HG03025 (cell line): Measurements from ENCODE around the gene FLNB.
A peak's percentile ranks its signal among the peaks of the same experiment; 100 is the strongest.
"Not testable (repeated sequence)": the region's sequence is repeated elsewhere in the genome, so short reads cannot be mapped to it uniquely, and the experiment has no call there.

Source experiments
- ATAC-seq: cut with Tn5 transposase; IDR thresholded peaks from one replicate; pipeline ENCODE4 v1.9.1; 2021; ENCODE audit warnings: mild to moderate bottlenecking, moderate library complexity; ENCODE audit not compliant: unreplicated experiment, low FRiP score

FLNB gene

DNA sequence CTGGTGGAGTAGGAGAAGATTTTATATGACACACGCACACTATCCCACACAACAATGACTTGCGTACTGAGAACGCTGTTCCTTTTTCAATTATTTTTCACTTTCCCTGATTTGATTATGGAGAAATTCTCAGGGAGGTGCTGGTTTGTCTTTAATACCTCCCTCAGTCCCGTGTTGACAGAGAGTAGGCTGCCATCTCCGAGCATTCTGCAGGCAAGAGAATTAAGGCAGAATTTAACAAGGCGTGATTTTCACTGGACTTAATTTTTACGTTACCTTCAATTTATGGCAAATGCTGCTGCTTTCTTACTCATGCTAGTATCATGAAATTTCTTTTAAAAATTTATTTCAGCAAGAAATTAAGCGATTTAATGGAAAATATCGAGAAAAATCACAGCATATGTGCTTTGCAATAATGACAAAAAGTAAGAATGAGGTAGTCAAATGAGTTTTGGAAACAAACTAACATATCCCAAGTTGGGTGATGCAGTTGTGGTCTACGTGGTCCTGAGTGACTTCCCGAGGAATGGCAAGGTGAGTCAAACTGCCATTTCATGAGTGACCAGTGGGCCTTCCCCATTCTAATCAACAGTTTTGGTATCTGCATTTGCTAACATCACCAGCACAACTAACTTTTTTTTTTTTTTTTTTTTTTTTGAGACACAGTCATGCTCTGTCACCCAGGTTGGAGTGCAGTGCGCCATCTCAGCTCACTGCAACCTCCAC is 185.6 kb downstream of the FLNB start:
- ATAC-seq, result no peak

DNA sequence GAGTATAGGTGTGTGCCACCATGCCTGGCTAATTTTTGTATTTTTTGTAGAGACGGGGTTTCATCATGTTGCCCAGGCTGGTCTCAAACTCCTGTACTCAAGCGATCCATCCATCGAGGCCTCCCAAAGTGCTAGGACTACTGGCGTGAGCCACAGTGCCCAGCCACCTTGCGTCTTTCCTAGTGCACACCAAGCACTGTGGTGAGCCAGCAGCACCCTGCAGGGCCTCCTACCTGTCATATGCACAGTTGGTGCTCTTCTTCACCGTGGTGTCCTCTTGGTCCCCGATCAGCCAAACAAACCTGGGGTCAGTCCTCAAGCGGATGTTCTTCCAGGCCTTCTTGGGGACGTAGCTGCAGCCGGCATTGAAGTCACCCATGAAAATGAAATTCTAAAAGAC is 189.4 kb downstream of the FLNB start:
- no peak for ATAC-seq

DNA sequence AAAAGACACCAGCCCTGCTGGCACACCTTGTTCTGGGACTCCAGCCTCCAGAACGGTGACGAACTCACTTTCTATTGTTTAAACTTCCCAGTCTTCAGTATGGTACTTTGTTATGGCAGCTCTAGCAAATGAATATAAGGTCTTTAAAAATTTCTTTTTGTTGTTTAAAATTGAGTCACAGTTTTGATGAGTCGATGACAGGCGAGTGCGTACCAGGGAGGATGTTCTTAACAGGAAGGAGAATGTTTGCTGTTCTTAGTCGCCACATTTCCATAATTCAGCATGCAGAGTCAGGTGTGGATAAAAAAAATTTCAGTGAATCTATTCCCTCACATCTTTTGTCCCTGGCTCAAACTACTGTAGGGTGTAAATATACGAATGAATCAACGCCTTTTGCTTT is 190.1 kb downstream of the FLNB start:
- no peak for ATAC-seq

DNA sequence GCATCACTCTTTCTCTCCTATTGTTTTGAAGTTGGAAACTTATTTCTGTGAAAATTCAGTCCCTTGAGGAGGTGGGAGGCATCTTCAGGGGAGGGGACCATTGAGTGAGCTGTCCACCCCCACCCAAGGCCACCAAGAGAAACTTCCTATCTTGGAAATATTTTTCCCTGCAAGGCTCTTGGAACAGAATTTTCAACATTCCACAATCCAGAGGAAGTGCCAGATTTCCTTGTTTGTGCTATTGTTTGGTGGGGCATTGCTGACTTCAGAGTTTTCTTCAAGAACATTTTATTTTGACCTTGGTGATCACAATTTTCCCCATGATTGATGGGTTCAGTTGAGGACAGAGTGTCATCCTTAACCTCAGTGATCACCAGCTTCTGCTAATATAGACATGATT is 190.6 kb downstream of the FLNB start:
- no peak for ATAC-seq

DNA sequence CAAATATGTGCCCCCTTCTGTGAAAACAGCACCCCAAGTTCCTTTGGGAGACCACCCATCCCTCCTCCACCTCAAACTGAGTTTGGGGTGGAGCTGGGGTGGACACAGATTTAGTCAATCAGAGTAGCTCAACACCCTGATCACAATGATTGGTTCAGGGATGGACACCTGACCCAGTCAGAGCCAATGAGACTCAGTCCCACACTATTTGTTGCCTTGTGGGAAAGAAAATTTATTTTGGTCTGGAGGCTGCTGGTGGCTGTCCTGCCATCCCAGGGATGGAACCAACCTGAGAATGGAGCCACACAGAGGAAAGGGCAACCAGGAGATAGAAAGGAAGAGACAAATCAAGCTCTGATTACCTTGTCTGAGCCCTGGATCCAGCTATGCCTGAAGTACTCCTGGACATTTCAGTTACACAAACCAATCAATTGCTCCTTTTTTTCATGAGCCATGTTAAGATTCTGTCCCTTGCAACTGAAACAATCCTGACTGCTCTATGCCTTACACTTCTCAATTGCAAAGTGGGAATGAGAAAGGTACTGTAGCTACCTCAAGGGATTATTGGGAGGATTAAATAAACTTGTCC is 192.0 kb downstream of the FLNB start:
- ATAC-seq, result no peak

DNA sequence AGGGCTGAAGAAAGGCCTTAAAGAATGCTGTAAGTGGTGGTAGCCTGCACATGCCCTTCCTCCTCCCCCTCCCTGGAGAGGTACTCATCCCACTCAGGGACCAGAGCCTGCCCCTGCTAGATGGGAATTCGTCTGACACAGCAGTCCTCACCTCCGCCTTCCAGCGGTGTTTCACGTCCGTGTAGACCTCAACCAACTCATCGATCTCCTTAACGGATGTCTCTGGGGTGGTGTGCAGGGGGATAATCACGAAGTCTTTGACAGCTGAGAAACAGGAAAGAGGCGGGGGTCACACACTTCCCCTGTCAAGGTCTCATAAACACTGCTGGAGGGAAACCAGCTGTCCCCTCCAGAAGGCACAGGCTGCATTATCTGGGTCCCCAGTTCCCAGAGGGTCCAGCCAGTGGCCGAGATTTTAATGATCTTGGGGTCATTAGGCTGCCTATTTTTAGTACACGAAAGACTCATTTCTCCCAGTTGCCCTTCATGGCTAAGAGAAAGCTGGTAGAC is 192.7 kb downstream of the FLNB start:
- no peak for ATAC-seq

DNA sequence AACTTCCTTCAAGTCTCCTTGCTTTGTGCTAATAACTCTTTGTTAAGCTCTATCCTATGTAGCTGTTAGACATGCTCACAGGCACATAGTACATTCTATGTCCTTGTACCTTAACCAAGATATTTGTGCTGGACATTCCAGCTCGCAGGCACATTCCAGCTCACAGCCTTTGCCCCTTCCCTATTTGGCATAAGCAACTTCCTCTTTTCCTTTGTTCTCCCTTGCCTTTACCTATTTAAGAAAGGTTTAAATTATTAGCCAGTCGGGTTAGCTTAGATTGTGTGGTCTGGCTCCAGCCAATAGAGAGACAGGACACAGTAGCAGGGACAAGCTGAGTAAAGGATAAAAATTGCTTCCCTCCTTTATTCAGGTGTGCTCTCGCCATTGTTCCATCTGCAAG is 193.2 kb downstream of the FLNB start:
- not testable (repeated sequence) for ATAC-seq

DNA sequence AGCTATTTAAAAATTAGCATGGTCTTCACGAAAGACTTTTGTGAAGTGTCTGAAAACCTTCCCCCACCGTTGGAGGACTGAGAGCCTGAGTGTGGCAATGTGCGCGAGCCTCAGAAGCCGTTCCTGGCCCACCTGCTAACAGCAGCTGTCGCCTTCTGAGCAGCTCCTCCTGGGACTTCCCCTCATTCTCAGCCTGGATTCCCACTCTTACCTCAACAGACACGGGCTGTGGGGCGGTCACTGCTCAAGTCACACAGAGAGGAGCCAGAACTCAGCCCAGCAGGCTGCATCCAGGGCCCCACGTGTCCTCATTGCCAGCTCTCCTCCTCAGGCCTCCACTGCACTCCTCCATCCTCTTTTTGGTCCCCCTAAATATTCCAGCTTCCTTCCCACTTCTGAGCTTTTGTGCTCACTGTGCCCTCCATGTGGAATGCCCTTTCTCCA is 194.7 kb downstream of the FLNB start:
- ATAC-seq, result no peak

DNA sequence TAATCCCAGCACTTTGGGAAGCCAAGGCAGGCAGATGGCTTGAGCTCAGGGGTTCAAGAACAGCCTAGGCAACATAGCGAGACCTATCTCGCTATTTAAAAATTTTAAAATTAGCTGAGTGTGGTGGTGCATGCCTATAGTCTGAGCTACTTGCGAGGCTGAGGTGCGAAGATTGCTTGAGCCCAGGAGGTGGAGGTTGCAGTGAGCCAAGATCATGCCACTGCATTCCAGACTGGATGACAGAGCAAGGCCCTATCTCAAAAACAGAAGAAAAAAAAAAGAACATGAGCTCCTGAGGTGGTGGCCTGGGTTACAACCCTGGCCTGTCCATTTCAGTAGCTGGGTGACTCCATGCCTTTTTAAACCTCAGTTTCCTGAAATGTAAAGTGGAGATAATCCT is 195.3 kb downstream of the FLNB start:
- no peak for ATAC-seq

DNA sequence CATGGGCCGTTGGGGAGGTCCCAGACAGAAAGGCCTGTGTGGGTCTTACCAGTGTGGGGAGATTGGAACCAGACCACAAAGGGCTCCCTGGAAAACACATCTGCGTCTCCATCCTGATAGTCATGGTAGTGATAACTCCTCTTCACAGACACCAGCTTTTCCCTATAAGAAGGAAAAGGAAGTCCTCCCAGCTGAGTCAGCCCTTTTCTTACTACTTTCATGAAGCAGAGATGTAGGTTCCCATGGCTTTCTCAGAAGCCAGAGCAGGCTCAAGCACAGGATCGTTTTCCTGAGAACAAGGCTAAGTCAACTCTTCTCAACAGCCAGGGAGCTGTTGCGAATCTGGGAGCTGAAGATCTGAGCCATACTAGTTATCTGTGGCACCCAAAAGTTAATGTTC is 196.5 kb downstream of the FLNB start:
- ATAC-seq, result no peak

DNA sequence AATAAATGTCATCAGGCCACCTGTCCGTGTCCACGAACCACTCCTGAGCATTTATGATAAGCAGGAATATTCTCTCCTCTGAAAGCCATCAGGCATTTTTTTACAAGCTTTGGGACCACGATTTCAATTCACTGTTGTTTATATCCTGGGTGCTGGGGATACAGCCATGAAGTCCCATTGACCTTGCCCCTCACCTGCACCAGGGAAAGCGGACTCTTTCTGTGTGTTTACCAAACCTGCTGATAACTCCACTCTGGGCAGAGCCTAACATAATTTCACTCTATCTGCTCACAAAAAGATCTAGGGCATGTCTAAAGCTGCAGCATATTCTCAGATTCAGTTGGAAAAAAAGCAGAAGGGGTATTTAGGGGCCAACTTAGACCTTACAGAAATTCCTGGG is 197.8 kb downstream of the FLNB start:
- ATAC-seq, result no peak

DNA sequence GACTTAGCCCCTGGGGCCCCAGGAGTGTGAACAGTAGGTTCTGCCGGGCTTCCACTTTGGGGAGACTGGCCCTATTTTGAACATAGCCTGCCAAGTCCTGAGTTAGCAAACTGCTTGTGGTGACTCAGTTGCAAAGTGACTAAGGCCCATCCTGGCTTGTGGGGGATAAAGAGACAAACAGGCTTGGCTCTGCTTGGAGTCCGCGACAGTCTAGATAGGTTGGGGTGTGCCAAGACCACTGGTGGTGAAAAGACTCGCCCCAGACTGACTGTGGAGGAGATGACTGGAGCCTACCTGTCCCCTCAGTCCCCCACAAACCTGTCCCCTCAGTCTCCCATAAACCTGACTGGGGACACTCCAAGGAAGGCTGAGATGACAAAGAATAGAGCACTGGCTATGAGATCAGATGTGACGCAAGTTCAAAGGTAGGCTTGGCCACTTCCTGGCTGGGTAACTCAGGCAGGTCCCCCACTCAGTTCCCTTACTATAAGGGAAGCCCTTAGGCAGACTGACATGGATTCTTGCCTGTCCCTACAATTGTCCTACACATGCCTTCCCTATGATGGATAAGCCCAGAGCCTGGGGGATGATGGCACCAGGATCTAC is 198.3 kb downstream of the FLNB start:
- ATAC-seq, result no peak

DNA sequence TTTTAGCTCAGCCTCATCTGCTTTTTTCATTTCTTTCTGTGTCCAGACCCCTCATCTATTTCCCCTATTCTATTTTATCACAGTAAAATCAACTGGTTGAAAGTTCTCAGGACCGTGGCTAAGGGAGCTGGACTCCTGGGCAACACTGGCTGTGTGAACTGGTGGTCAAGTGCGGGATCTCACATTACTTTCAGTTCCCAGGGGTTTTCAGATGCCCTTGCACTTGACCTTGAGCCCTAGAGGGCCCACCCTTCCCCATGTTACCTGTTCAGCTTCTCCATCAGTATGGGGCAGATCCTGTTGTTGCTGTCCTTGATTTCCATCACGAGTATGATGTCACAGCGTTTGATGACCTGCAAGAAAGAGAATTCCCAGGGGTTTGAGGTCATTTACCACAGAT is 199.7 kb downstream of the FLNB start:
- ATAC-seq, result no peak

DNA sequence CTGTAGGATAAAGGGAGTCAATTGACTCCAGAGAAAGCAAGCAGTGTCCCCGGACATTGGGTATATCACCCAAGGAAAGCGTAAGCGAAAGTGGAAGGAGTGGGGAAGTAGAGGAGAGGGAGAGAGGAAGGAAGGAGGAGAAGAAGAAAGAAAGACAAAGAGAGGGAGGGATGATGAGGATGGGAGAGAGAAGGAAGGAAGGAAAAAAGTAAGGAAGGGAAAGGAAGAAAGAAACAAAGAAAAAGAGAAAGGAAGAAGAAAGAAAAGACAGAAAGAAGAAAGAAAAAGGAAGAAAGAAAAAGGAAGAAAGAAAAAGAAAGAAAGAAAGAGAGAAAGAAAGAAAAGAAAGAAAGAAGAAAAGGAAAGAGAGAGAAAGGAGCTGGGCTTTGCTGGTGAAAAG is 201.7 kb downstream of the FLNB start:
- no peak for ATAC-seq

DNA sequence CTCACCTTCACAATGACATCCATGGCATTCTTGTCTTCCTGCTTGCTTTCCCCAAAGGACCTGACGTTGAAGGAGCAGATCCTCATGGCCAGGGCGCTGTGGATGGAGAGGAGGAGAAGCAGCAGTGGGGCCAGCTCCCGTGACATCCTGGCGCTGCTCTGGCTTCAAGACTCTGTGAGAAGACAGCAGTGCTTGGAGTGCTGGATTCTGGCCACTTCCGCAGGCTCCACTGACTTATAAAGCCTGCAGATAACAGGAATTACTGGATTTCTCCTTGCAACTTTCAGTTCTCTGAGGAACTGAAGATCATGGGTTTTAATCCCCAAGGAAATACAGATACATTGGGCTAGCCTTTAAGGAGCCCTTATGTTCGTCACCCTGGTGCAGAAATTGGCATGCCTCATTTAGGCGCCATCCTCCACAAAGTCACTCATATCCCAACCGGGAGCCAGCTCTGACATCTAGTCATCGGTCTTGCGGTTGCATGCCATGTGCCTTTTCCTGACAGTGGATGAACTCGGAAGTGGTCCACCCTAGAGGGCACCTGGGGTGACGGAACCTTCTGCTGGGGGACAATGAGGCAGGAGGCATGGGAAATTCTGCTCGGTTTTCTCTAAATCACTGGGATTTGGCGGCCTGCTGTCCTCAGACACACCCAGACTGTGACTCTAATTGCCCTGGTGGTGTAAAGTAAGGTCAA is 202.7 kb downstream of the FLNB start, which contains the start of gene DNASE1L3:
Gene DNASE1L3, minus strand, starts transcription at position 212 of the 700 bp plus-strand sequence. Its CDS starts 66 bp downstream, at position 146.
- ATAC-seq, result no peak

DNA sequence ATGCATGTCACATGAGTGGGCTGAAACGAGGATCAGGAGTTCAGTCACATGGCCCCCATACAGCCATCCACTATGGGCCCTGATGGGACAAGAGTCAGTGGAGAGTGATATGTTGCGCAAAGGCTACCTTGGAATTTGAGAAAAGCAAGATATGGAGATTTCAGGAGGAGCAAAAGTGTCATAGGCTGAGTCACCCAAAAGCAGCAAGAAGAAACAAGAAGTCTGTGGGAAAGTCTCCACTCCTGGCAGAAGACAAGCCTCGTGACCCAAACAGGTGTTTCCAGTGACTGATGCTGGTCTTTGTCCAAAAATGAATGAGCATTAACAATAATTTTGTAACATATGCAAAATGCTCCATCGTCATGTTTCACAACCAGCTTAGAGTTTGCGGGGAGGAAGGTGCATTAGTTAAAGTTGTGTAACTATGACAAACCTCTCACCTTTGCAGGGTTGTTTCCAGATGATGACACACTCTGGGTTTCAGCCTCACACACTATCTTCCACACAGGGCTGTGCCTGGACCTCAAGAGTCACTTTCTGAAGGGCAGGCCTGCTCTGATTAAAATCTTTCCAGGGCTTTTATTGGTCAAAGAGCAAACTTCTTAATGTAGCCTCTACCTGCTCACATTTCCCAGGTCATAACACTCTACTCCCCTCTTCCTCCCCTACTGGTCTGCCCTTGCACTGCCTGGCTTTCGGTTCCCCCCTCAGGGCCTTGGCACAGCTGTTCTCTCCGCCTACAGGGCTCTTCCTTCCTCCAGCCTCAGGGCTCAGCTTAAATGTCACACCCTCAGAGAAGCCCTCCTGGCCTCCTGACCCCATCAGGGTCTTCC is 206.5 kb downstream of the FLNB start:
- ATAC-seq, result peak; percentile 81

DNA sequence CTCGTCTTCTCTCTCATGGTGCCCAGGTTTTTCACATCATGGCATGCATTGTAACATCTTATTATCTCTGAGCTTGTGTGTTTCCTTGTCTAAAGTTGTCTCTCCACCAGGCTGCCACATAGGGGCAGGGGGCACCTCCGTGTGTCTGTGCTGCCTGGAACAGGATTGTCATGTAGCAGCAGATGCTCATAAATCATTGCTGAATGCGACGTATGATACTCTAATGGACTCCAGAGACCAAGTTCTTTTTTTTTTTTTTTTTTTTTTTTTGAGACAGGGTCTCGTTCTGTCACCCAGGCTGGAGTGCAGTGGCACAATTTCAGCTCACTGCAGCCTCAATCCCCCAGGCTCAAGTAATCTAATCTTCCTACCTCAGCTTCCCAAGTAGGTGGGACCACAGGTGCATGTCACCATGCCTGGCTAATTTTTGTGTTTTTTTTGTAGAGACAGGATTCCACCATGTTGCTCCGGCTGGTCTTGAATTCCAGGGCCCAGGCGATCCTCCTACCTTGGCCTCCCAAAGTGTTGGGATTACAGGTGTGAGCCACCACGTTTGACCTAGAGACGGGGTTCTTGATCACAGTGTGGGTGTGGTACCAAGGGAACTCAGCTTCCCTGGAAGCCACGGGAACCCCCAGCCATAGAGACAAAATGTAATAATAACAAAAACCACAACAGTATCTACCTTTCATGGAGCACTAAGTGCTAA is 207.2 kb downstream of the FLNB start:
- ATAC-seq, result no peak

DNA sequence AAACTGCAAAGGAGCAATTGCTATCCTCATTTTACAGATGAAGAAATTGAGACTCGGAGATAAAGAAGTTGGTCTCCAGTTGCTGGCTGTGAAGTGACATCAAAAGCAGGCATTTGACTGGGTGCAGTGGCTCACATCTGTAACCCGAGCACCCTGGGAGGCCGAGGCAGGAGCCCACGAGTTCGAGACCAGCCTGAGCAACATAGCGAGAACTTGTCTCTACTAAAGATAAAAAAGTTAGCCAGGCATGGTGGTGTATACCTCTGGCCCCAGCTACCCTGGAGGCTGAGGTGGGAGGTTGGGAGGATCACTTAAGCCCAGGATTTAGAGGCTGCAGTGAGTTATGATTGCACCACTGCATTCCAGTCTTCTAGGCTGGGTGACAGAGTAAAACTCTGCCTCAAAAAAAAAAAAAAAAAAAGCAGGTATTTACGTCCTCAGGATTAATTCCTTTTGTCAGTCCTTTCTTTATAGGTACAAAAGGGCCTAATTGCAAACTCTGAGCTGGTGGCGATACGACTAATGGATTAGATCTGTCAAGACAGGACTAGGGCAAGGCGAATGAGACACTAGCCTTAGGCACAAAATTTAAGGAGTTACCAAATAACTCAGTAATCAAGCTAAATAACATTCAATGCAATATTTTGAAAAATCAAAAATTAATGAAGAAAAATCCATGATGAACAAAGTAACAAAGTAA is 208.4 kb downstream of the FLNB start:
- ATAC-seq, result no peak

DNA sequence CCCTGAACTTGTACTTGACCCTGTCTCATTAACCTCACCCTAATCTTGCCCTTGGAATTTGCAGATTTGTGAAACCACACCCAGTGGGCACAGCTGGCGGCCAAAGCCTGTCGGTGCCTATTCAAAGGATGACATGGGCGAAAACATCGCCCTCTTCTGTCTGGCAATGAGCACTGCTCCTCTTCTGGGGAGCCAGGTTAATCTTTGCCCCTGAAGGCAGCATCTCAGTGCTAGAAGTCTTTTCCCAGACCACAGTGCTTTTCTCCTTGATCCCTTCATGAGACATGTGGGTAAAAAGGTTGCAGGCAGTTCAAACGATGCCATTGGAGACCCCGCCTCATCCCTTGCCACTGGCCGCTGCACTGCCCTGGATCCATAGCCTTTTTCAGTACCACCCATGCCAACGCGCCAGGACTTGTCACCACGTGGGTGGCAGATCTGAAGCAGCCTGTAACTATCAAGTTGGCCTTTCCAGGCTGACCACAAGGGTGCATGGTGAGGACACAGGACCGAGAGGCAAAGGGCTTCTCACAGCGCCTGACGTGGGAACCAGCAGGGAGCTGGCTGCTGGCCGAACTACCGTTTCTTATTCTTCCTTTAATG is 209.1 kb downstream of the FLNB start:
- ATAC-seq, result no peak
